ENCODE data around the gene EVPL. TPM values are rescaled to one million over a fixed set of nuclear protein-coding genes. Genes with fewer than 3 reads are reported as not detected.

The EVPL gene
- not detected in 2 replicates for total RNA-seq

DNA sequence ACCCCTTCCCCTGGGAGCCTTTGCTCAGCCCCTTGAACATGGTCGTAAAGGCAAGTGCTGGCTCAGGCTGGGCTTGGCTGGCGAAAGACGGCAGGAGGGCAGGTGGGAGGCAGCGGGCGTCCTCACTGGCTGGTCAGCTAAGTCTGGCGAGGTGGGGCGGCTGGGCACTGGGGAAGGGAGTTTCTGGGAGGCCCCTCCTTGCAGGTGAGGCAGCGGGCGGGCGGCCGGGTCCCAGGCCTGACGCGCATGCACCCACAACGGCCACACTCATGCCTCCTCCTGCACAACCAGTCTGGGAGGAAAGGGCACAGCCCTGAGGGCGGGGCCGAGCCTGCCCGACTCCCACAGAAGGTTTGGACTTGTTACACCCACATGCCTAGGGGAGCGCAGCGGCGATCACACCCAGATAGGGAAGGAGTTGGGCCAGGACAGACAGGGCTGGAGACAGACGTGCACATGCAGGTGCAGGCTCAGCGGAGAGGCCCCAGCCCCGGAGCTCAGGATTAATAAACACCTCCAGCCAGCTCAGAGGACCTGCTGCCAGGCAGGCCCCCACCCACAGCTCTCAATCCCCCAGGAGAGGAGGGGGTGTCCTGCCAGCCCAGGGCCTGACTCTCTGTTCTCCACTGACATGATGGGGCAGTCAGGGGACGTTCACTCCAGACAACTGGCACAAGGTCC lies at the start of gene EVPL:
TSS of gene EVPL (minus strand) at position 148 of the 681 bp plus-strand sequence. CDS start at position 40, 108 bp downstream.

DNA sequence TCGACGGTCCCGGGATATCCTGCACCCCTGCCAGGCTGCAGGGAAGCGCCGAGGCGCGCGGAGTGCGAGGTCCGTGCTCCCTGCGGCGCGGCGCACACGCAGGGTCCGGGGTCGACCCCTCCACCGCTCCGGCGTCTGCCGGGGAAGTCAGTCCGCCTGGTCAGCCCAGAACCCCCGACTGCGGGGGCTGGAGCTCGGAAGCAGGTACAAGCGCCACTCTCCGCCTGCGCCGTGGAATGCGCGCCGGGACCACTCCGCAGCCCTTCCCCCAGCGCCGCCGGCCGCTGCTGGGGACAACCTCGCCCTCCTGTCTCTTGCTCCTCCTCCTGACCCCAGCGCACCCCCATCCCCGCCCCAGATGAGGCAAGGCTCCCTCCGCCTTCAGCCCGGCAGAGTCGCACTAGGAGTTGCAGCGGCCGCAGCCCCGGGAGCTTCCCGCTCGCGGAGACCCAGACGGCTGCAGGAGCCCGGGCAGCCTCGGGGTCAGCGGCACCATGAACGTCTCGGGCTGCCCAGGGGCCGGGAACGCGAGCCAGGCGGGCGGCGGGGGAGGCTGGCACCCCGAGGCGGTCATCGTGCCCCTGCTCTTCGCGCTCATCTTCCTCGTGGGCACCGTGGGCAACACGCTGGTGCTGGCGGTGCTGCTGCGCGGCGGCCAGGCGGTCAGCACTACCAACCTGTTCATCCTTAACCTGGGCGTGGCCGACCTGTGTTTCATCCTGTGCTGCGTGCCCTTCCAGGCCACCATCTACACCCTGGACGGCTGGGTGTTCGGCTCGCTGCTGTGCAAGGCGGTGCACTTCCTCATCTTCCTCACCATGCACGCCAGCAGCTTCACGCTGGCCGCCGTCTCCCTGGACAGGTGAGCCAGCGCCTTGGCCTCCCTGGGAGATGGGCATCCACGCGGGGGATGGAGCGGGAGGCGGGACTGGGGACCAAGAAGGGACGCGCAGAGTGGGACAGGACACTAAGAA lies 47.6 kb upstream of the EVPL start, which contains the start of gene GALR2:
TSS of gene GALR2 (plus strand) at position 392 of the 974 bp plus-strand sequence. CDS start at position 495, 103 bp downstream.

DNA sequence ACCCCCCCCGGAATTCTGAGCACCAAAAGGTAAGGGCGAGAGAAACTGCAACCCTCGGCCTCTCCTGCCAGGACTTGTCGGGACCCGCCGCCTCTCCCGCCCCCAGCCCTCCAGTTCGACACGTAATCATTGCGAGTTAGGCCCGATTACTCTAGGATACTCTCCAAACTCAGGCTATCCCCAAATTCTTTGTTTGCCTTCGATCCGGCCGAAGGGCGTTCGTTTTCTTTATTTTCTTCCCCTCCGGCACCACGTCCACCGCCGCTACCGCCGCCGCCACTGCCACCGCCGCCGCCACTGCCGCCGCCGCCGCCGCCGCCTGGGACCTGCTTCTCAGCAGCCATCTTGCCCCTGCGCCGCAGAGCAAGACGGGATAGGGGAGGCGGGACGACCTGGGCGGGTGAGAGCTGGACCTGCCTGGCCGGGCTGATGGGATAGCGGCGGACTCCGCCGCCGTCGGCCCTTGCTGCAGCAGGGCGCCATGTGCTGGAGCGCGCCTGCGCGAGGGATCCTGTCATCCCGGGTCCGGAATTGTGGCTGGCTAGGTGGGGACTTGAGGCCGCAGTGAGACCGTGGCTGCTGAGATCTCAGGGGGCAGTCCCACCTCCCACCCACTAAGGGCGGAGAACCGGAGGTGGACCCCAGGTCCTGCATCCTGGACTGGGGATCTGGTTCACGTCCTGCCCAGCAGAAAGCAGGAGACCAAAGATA lies 45.2 kb upstream of the EVPL start, which contains the start of gene SRP68:
TSS of gene SRP68 (minus strand) at position 370 of the 711 bp plus-strand sequence. CDS start at position 344, 26 bp downstream.

DNA sequence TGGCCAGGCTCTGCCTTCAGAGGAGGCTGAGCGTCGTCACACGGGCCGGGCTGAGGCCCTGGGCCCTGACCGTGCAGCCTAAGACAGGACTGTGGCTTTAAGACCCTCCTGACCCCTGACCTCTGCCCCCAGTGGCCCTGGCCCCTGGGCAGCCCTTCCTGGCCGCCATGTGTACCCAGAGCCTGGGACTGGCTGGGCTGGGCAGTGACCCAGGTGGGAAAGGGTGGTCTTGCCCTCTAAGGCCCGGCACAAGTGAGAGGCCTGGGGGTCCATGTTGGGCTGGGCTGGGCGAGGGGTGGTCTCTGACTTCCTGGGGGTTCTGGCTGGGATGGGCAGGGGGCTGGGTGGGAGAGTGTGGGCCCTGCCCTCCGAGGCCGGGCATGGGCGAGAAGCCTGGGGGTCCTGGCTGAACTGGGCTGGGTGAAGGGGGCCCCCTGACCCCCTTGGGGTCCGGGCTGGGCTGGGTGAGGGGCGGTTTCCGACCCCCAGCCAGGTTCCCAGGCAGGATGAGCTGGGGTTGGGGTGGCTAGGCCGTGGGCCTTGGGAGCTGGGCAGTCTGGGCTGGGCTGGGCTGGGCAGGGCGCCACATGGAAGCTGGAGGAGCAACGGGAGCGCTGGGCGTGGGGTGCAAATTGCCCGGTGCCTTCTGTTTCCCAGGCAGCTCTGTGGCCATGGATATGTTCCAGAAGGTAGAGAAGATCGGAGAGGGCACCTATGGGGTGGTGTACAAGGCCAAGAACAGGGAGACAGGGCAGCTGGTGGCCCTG lies 26.2 kb downstream of the EVPL start, which contains the start of gene CDK3:
TSS of gene CDK3 (plus strand) at position 101 of the 767 bp plus-strand sequence. CDS start at position 672, 571 bp downstream.

DNA sequence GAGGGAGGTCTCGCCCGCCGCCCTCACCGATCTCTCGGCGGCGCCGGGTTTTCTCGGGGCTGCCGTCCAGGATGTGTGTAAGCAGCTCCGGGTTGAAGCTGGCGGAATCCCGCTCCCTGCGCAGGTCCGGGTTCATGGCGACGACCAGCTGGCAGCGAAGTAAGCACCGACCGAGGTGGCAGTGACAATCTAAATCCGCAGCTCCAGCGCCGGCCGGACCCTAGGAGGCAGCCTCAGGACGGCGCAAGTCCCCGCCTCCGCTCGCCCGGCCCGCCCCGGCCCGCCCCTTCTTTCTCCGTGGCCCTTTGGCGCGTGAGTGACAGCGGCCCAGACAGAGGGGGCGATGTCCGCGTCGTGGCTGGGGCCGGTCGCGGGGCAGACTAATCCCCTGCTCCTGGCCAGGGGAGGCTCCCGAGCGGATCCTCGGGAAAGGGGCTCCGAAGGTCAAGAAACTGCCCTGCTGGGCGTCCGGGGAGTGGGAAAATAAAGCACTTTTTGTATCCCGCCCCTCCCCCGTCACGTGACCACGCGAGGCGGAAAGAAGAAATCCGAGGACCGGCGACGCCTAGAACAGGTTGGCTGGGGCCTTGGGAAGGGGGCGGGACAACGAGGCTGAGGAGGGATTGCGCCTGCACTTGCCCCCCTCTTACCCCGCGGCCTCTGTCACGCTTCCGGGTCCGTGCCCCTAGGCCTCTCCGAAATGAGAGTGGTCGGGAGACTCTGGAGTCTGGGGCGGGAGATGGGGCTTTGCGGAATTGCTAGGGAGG lies 48.0 kb downstream of the EVPL start, which contains the start of the genes ACOX1 and TEN1:
TSS of gene ACOX1 (minus strand) at position 229 of the 767 bp plus-strand sequence. CDS start at position 136, 93 bp downstream.
TSS of gene TEN1 (plus strand) at position 303 of the 767 bp plus-strand sequence. CDS start 6,953 bp downstream, outside the sequence.

Other genes starting within 250 kb of the EVPL start
- 22.0 and 26.1 TPM in 2 replicates for gene UNK, start 242.5 kb downstream of the EVPL start, total RNA-seq
- gene UNC13D, start 182.9 kb downstream of the EVPL start, total RNA-seq: 0.12 and 0.20 TPM in 2 replicates
- 35.1 and 43.8 TPM in 2 replicates for gene WBP2, start 172.0 kb downstream of the EVPL start, total RNA-seq
- 31.0 and 35.9 TPM in 2 replicates for gene TRIM47, start 148.7 kb downstream of the EVPL start, total RNA-seq
- 23.9 and 24.8 TPM in 2 replicates for gene TRIM65, start 130.4 kb downstream of the EVPL start, total RNA-seq
- gene MRPL38, start 122.4 kb downstream of the EVPL start, total RNA-seq: 22.2 and 30.8 TPM in 2 replicates
- 2.7 and 9.9 TPM in 2 replicates for gene FBF1, start 86.3 kb downstream of the EVPL start, total RNA-seq
- gene ACOX1, start 48.1 kb downstream of the EVPL start, total RNA-seq: 37.6 and 47.4 TPM in 2 replicates
- gene TEN1, start 48.1 kb downstream of the EVPL start, total RNA-seq: 9.2 and 13.2 TPM in 2 replicates
- gene CDK3, start 26.5 kb downstream of the EVPL start, total RNA-seq: 1.6 and 2.4 TPM in 2 replicates
- 40.8 and 48.2 TPM in 2 replicates for gene SRP68, start 45.2 kb upstream of the EVPL start, total RNA-seq
- not detected in 2 replicates for gene GALR2, start 47.5 kb upstream of the EVPL start, total RNA-seq
- gene ZACN, start 51.9 kb upstream of the EVPL start, total RNA-seq: not detected in 2 replicates
- 44.9 and 59.0 TPM in 2 replicates for gene EXOC7, start 76.5 kb upstream of the EVPL start, total RNA-seq
- gene FOXJ1, start 113.9 kb upstream of the EVPL start, total RNA-seq: not detected in 2 replicates
- gene RNF157, start 213.2 kb upstream of the EVPL start, total RNA-seq: 0.10 and 0.44 TPM in 2 replicates
- 4.5 and 5.9 TPM in 2 replicates for gene UBALD2, start 238.0 kb upstream of the EVPL start, total RNA-seq